Nephron (organoid): ENCODE data around the gene SLC12A2.

Source experiments
- H3K27ac Mint-ChIP-seq, 3 experiments: 2 replicates each; pipeline ENCODE4 v1.8.0; 2020; ENCODE audit warnings: mixed read lengths in 3 of 3, mild to moderate bottlenecking in 2 of 3, moderate library complexity in 1 of 3
- H3K27me3 Mint-ChIP-seq: 2 replicates; pipeline ENCODE4 v1.8.0; 2021; ENCODE audit warnings: low read depth, mild to moderate bottlenecking, moderate library complexity, mixed read lengths
- H3K36me3 Mint-ChIP-seq: 2 replicates; pipeline ENCODE4 v1.8.0; 2020; ENCODE audit warnings: low read depth, mixed read lengths
- H3K4me1 Mint-ChIP-seq: 2 replicates; pipeline ENCODE4 v1.8.0; 2020; ENCODE audit warnings: mixed read lengths
- H3K4me3 Mint-ChIP-seq, 3 experiments: 2 replicates each; pipeline ENCODE4 v1.8.0; 2020; ENCODE audit warnings: mild to moderate bottlenecking in 3 of 3, mixed read lengths in 3 of 3, moderate library complexity in 2 of 3
- H3K9me3 Mint-ChIP-seq: 2 replicates; pipeline ENCODE4 v1.8.0; 2020; ENCODE audit warnings: mixed read lengths
- CTCF ChIP-seq, 3 experiments: fragments of 200-600 bp; sonication (generic); IDR thresholded peaks; one replicate each; pipeline ENCODE4 v1.5.0; 2021; ENCODE audit warnings: antibody characterized with exemption in 3 of 3; ENCODE audit not compliant: unreplicated experiment in 3 of 3

Gene SLC12A2

DNA sequence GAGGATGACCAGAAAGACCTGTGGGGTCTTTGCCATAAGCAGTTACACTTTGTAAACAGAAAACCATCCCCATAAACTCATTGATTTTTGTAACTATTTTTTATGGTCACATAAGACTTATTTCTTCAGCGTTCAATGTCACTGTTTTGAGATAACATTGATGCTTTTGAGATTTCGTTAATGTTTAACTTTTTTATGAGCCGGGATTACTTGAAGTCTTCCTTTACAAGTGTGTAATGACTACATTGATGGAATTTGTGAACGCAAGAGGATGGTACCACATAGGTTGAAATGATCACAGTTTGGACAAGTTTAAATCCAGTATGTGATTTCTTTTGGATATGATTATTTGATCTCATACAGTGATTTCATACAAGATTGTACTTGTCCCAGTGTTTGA, 1.8 kb downstream of the SLC12A2 start:
- peaks cover 14% of the 10 kb centered on the region for H3K36me3 Mint-ChIP-seq
- H3K27ac Mint-ChIP-seq, result peak overlapping the region in 1 of 3 experiments; percentile 60
- peak overlapping the region; percentile 88 to 94 (median 93) for H3K4me3 Mint-ChIP-seq
- H3K9me3 Mint-ChIP-seq, result no peaks in the 10 kb centered on the region
- peaks cover 40% of the 10 kb centered on the region for H3K4me1 Mint-ChIP-seq
- H3K27me3 Mint-ChIP-seq, result no peaks in the 10 kb centered on the region
- no peak for TF ChIP-seq CTCF (IDR thresholded peaks at IDR 0.05; ENCODE audit: unreplicated experiment in 3 of 3)

- H3K27me3 Mint-ChIP-seq, result no peaks in the 10 kb centered on the region
- H3K9me3 Mint-ChIP-seq, result peaks cover 9% of the 10 kb centered on the region
- no peak overlapping the region for H3K4me3 Mint-ChIP-seq
- no peak for TF ChIP-seq CTCF (IDR thresholded peaks at IDR 0.05; ENCODE audit: unreplicated experiment in 3 of 3)
- H3K36me3 Mint-ChIP-seq, result peaks cover 34% of the 10 kb centered on the region
- H3K4me1 Mint-ChIP-seq, result peaks cover 7% of the 10 kb centered on the region
- no peak overlapping the region for H3K27ac Mint-ChIP-seq
Measured at GRCh38 chr5:128091579-128091978, 8.0 kb downstream of the SLC12A2 start.

DNA sequence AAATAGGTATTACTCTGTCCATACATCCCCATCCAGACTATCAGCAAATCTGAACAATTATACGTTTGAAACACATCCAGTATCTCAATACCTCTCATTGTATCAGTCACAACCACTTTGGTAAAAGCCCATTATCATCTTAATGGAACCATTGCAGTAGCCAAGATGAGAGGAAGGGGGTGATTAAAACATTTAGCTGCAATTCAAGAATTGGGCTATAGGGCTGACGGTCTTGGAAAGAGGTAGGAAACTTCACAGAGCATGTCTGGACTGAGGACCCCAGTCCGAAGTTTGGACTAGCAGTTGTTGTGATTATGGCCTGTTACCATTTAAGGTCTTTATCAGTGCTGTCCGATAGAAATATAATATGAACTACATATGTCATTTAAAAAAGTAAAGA, 8.6 kb downstream of the SLC12A2 start:
- H3K4me1 Mint-ChIP-seq, result peaks cover 3% of the 10 kb centered on the region
- no peak for TF ChIP-seq CTCF (IDR thresholded peaks at IDR 0.05; ENCODE audit: unreplicated experiment in 3 of 3)

DNA sequence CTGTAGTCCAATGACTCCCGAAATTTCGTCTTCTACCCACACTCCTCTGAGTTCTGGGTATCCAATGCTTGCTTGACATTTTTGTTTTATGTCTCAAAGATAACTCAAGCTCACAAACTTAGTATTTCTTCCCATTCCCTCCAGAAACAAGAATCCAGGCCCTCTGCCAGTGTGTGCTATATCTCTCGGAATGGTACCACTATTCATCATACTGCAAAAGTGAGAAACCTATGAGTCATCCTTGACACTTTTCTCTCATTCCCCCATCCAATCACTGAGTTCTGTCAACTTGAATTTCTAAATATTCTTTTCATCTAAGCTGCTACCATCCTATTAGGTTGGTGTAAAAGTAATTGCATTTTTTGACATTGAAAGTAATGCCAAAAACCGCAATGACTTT, 9.8 kb downstream of the SLC12A2 start:
- no peak for TF ChIP-seq CTCF (IDR thresholded peaks at IDR 0.05; ENCODE audit: unreplicated experiment in 3 of 3)
- H3K27ac Mint-ChIP-seq, result no peak overlapping the region

More for the DNA sequence above, 8.6 kb downstream of the SLC12A2 start:
- H3K36me3 Mint-ChIP-seq, result peaks cover 36% of the 10 kb centered on the region
- peaks cover 12% of the 10 kb centered on the region for H3K9me3 Mint-ChIP-seq
- H3K27ac Mint-ChIP-seq, result no peak overlapping the region
- H3K4me3 Mint-ChIP-seq, result no peak overlapping the region
- H3K27me3 Mint-ChIP-seq, result no peaks in the 10 kb centered on the region

GRCh38 chr5:128097224-128097623, 13.7 kb downstream of the SLC12A2 start:
- Mint-ChIP-seq H3K4me1 (peaks cover 7% of the 10 kb centered on the region), H3K36me3 (peaks cover 41% of the 10 kb centered on the region), H3K9me3 (peaks cover 30% of the 10 kb centered on the region), H3K4me3 (no peak overlapping the region), H3K27me3 (no peaks in the 10 kb centered on the region), H3K27ac (no peak overlapping the region)
- no peak for TF ChIP-seq CTCF (IDR thresholded peaks at IDR 0.05; ENCODE audit: unreplicated experiment in 3 of 3)

More for the DNA sequence above, 9.8 kb downstream of the SLC12A2 start:
- no peaks in the 10 kb centered on the region for H3K4me1 Mint-ChIP-seq
- H3K27me3 Mint-ChIP-seq, result no peaks in the 10 kb centered on the region
- no peak overlapping the region for H3K4me3 Mint-ChIP-seq
- peaks cover 24% of the 10 kb centered on the region for H3K9me3 Mint-ChIP-seq
- peaks cover 37% of the 10 kb centered on the region for H3K36me3 Mint-ChIP-seq

GRCh38 chr5:128097781-128098180, 14.2 kb downstream of the SLC12A2 start:
- Mint-ChIP-seq H3K36me3 (peaks cover 41% of the 10 kb centered on the region), H3K4me3 (no peak overlapping the region), H3K4me1 (peaks cover 7% of the 10 kb centered on the region), H3K27me3 (no peaks in the 10 kb centered on the region), H3K9me3 (peaks cover 30% of the 10 kb centered on the region), H3K27ac (no peak overlapping the region)
- no peak for TF ChIP-seq CTCF (IDR thresholded peaks at IDR 0.05; ENCODE audit: unreplicated experiment in 3 of 3)
